Measurements from ENCODE around the gene AQP10.

Gene AQP10

DNA sequence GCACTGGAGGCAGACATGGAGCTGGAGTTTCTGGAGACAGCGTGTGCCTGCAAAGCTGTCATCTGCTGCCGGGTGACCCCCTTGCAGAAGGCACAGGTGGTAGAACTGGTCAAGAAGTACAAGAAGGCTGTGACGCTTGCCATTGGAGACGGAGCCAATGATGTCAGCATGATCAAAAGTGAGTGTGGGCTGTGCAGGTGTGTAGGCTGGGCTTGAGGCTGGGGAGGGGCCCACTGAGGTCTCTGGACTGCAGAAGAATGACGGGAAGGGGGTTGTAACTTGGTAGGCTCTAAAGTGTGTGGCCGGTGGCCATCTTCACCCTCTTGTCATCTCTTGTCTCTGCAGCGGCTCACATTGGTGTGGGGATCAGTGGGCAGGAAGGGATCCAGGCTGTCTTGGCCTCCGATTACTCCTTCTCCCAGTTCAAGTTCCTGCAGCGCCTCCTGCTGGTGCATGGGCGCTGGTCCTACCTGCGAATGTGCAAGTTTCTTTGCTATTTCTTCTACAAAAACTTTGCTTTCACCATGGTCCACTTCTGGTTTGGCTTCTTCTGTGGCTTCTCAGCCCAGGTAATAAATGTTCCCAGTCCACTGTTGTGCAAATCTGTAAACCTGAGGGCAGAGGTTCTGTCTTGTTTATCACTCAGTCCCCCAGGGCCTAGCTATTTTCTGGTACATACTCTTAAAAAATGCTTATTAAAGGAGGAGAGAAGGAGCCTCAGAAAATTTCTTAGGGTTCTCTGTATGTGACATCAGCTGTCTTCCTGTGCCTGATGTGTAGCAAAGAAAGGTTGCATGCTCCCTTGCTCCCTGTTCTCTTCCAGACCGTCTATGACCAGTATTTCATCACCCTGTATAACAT lies 24.3 kb downstream of the AQP10 start:
- H3K4me3 ChIP-seq (ENCODE audit: low read depth, low read length) = no peak overlapping the region
- no peak for DNase-seq (ENCODE audit: low read depth)
- TF ChIP-seq CTCF (IDR thresholded peaks at IDR 0.05; ENCODE audit: low read depth, low read length, missing control alignments) = peak; percentile 84

DNA sequence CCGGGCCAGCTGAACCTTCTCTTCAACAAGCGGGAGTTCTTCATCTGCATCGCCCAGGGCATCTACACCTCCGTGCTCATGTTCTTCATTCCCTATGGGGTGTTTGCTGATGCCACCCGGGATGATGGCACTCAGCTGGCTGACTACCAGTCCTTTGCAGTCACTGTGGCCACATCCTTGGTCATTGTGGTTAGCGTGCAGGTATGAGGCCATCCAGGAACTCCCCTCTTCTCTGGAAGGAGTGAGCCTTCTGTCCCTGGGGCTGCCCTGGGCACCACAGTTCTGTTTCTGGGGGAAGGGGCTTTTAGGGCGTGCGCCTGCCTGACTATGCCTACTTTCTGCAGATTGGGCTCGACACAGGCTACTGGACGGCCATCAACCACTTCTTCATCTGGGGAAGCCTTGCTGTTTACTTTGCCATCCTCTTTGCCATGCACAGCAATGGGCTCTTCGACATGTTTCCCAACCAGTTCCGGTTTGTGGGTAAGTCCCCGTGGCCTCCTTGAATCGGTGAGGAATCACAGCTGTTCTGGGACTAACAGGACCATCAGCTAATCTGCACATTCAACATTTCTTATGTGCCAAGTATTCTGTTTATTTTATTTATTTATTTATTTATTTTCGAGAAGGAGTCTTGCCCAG lies 25.5 kb downstream of the AQP10 start:
- no peak overlapping the region for H3K4me3 ChIP-seq (ENCODE audit: low read depth, low read length)
- TF ChIP-seq CTCF (IDR thresholded peaks at IDR 0.05; ENCODE audit: low read depth, low read length, missing control alignments) = no peak
- DNase-seq (ENCODE audit: low read depth) = no peak

DNA sequence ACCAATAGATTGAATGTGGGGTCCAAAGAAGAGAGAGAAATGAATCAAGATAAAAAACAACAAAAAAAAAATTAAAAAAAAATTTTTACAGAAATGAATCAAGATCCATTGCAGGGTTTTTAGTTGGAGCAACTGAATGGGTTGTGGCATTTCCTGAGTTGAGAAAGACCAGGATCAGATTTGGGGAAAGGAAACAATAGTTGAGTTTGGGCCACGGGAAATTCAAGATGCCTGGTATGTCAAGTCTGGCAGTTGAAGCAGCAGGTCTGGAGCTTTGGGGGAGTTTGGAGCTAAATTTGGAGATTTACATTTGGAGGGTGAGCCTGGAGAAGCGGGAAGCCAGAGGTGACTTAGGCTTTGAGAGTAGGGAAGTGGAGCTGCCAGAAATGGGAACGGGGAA lies 27.1 kb downstream of the AQP10 start:
- DNase-seq (ENCODE audit: low read depth) = no peak
- TF ChIP-seq CTCF (IDR thresholded peaks at IDR 0.05; ENCODE audit: low read depth, low read length, missing control alignments) = no peak
- H3K4me3 ChIP-seq (ENCODE audit: low read depth, low read length) = no peak overlapping the region

- DNase-seq (ENCODE audit: low read depth) = no peak
- H3K4me3 ChIP-seq (ENCODE audit: low read depth, low read length) = no peak overlapping the region
- no peak for TF ChIP-seq CTCF (IDR thresholded peaks at IDR 0.05; ENCODE audit: low read depth, low read length, missing control alignments)
Observed at GRCh38 chr1:154348429-154349076, 27.7 kb downstream of the AQP10 start.

DNA sequence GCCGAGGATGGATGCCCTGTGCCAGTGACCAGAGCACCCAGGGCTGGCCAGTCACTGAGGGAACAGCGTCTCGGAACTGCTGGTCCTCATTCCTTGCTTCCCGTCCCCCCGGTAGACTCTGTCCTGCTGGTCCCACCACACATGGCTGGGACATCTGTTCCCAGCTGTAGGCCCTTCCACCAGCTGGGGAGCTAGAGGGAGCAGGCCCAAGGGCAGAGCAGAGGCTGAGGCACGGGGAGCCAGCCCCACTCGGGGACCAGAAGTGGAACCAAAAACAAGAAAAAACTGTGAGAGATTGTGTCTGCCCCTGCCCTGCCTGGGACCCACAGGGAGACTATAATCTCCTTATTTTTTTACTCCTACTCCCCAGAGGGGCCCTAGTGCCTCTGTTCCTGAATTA lies 28.2 kb downstream of the AQP10 start:
- no peak for TF ChIP-seq CTCF (IDR thresholded peaks at IDR 0.05; ENCODE audit: low read depth, low read length, missing control alignments)
- no peak overlapping the region for H3K4me3 ChIP-seq (ENCODE audit: low read depth, low read length)
- DNase-seq (ENCODE audit: low read depth) = no peak

GRCh38 chr1:154350383-154350782 lies 29.5 kb downstream of the AQP10 start:
- no peak for TF ChIP-seq CTCF (IDR thresholded peaks at IDR 0.05; ENCODE audit: low read depth, low read length, missing control alignments)
- no peak overlapping the region for H3K4me3 ChIP-seq (ENCODE audit: low read depth, low read length)
- DNase-seq (ENCODE audit: low read depth) = no peak
